ENCODE measurements around the gene POM121. TPM values are rescaled to one million over a fixed set of nuclear protein-coding genes. Genes with fewer than 3 reads are reported as not detected.
"Not testable (repeated sequence)": the region's sequence is repeated elsewhere in the genome, so short reads cannot be mapped to it uniquely, and the experiment has no call there.

POM121 gene
- total RNA-seq, 1 donor from 2014 or later = 39.8 TPM

DNA sequence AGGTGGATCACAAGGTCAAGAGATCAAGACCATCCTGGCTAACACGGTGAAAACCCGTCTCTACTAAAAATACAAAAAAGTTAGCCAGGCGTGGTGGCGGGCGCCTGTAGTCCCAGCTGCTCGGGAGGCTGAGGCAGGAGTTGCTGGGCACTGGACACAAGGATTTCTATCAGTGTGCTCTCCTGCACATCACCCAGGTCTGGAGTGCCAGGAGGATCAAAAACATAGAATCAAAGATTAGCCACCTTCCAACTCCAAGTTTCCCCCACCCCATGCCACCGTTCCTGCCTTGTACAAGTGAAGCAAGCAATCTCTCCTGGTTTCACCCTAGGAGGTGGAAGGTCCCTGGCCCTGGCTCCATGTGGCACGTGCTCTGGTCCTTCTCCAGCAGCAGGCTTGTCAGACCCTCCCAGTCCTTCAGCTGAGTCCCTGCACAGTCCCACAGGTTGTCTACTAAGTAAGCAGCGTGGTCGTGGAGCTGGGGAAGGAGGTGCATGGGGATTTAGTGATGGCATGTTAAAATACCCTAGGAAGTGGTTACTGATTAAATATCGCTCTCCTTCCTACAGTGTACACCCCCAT, 73.1 kb downstream of the POM121 start:
- H3K9me3 ChIP-seq; H3K4me3 ChIP-seq; intact Hi-C loops (cut with DNase I); H3K27me3 ChIP-seq; H3K4me1 ChIP-seq; H3K27ac ChIP-seq; DNase-seq (ENCODE audit: low spot score in 2 of 2); H3K36me3 ChIP-seq: not testable (repeated sequence)

Other genes with a start within 250 kb of the POM121 start
- gene TYW1B, start 96.9 kb upstream of the POM121 start, total RNA-seq = not detected
- not detected for gene TRIM74, start 44.4 kb downstream of the POM121 start, total RNA-seq
- not detected for gene SPDYE8, start 104.7 kb downstream of the POM121 start, total RNA-seq
- gene SPDYE11, start 132.8 kb downstream of the POM121 start, total RNA-seq = not detected
- gene SPDYE9, start 160.9 kb downstream of the POM121 start, total RNA-seq = not detected

All from ascending aorta (tissue), 2 donors.